Dedifferentiated amniotic fluid mesenchymal stem cell (primary cell): ENCODE measurements around the gene CAMK1D.

Source experiments
- DNase-seq: peaks from one replicate; pipeline ENCODE4 v3.0.0-alpha.2; 2016; ENCODE audit errors: extremely low spot score

The CAMK1D gene

GRCh38 chr10:12822126-12822892 lies 473.0 kb downstream of the CAMK1D start:
- DNase-seq, result no peak

GRCh38 chr10:12822893-12823170 lies 473.5 kb downstream of the CAMK1D start:
- DNase-seq, result no peak

- DNase-seq, result no peak
Observed at GRCh38 chr10:12823328-12823727, 474.0 kb downstream of the CAMK1D start.

- peak; percentile 83 for DNase-seq
Observed at GRCh38 chr10:12825260-12825849, 476.0 kb downstream of the CAMK1D start.

GRCh38 chr10:12826800-12827372 lies 477.5 kb downstream of the CAMK1D start:
- DNase-seq, result no peak

GRCh38 chr10:12828736-12829135 lies 479.4 kb downstream of the CAMK1D start:
- no peak for DNase-seq

- no peak for DNase-seq
Observed at GRCh38 chr10:12829831-12830390, 480.6 kb downstream of the CAMK1D start.

- no peak for DNase-seq
Observed at GRCh38 chr10:12832096-12832495, 482.7 kb downstream of the CAMK1D start.

- no peak for DNase-seq
Observed at GRCh38 chr10:12833451-12833850, 484.1 kb downstream of the CAMK1D start.

GRCh38 chr10:12834116-12834665 lies 484.8 kb downstream of the CAMK1D start:
- no peak for DNase-seq

GRCh38 chr10:12834721-12835120 lies 485.4 kb downstream of the CAMK1D start:
- no peak for DNase-seq

GRCh38 chr10:12835709-12836108 lies 486.4 kb downstream of the CAMK1D start:
- DNase-seq, result peak; percentile 75

- DNase-seq, result no peak
Observed at GRCh38 chr10:12838366-12838765, 489.0 kb downstream of the CAMK1D start.

- DNase-seq, result no peak
Observed at GRCh38 chr10:12838995-12839927, 489.9 kb downstream of the CAMK1D start.

- no peak for DNase-seq
Observed at GRCh38 chr10:12839941-12840611, 490.7 kb downstream of the CAMK1D start.

GRCh38 chr10:12841426-12841825 lies 492.1 kb downstream of the CAMK1D start:
- no peak for DNase-seq

- no peak for DNase-seq
Observed at GRCh38 chr10:12841826-12842225, 492.5 kb downstream of the CAMK1D start.

- no peak for DNase-seq
Observed at GRCh38 chr10:12842310-12842709, 493.0 kb downstream of the CAMK1D start.

- DNase-seq, result no peak
Observed at GRCh38 chr10:12843296-12843945, 494.1 kb downstream of the CAMK1D start.

- DNase-seq, result peak; percentile 82
Observed at GRCh38 chr10:12844811-12845483, 495.6 kb downstream of the CAMK1D start.
